ENCODE data around the gene COL1A1.

Gene COL1A1

GRCh38 chr17:50175035-50175807, 26.2 kb downstream of the COL1A1 start:
- no peak for TF ChIP-seq TCF4 (CRISPR knock-in tag; IDR thresholded peaks at IDR 0.05; ENCODE audit: borderline replicate concordance)
- TF ChIP-seq, protein P1, sequence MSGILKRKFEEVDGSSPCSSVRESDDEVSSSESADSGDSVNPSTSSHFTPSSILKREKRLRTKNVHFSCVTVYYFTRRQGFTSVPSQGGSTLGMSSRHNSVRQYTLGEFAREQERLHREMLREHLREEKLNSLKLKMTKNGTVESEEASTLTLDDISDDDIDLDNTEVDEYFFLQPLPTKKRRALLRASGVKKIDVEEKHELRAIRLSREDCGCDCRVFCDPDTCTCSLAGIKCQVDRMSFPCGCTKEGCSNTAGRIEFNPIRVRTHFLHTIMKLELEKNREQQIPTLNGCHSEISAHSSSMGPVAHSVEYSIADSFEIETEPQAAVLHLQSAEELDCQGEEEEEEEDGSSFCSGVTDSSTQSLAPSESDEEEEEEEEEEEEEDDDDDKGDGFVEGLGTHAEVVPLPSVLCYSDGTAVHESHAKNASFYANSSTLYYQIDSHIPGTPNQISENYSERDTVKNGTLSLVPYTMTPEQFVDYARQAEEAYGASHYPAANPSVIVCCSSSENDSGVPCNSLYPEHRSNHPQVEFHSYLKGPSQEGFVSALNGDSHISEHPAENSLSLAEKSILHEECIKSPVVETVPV (CRISPR knock-in tag; IDR thresholded peaks at IDR 0.05) = no peak
- TF ChIP-seq ZNF8 (CRISPR knock-in tag; IDR thresholded peaks at IDR 0.05) = no peak
- no peak for TF ChIP-seq BACH2 (CRISPR knock-in tag; IDR thresholded peaks at IDR 0.05; ENCODE audit: borderline replicate concordance)
- TF ChIP-seq PATZ1 (CRISPR knock-in tag; IDR thresholded peaks at IDR 0.05; ENCODE audit: borderline replicate concordance) = no peak
- no peak for TF ChIP-seq PPARA (CRISPR knock-in tag; IDR thresholded peaks at IDR 0.05; ENCODE audit: borderline replicate concordance)
- no peak for TF ChIP-seq ZC3H10 (CRISPR knock-in tag; IDR thresholded peaks at IDR 0.05)
- TF ChIP-seq TOX (CRISPR knock-in tag; IDR thresholded peaks at IDR 0.05; ENCODE audit: borderline replicate concordance) = no peak
- no peak for TF ChIP-seq CSDC2 (CRISPR knock-in tag; IDR thresholded peaks at IDR 0.05)
- no peak for TF ChIP-seq ARNTL (CRISPR knock-in tag; IDR thresholded peaks at IDR 0.05; ENCODE audit: borderline replicate concordance, low read depth)
- TF ChIP-seq SNAI2 (CRISPR knock-in tag; IDR thresholded peaks at IDR 0.05) = no peak
- TF ChIP-seq ZFP30 (CRISPR knock-in tag; IDR thresholded peaks at IDR 0.05) = no peak
- no peak for TF ChIP-seq RARB (CRISPR knock-in tag; IDR thresholded peaks at IDR 0.05)
- TF ChIP-seq POU6F1 (CRISPR knock-in tag; IDR thresholded peaks at IDR 0.05; ENCODE audit: borderline replicate concordance, low read depth) = no peak
- no peak for TF ChIP-seq ZFP3 (CRISPR knock-in tag; IDR thresholded peaks at IDR 0.05)
- no peak for TF ChIP-seq ZNF70 (CRISPR knock-in tag; IDR thresholded peaks at IDR 0.05)
- TF ChIP-seq ISL1 (CRISPR knock-in tag; IDR thresholded peaks at IDR 0.05) = no peak
- TF ChIP-seq, protein P2, sequence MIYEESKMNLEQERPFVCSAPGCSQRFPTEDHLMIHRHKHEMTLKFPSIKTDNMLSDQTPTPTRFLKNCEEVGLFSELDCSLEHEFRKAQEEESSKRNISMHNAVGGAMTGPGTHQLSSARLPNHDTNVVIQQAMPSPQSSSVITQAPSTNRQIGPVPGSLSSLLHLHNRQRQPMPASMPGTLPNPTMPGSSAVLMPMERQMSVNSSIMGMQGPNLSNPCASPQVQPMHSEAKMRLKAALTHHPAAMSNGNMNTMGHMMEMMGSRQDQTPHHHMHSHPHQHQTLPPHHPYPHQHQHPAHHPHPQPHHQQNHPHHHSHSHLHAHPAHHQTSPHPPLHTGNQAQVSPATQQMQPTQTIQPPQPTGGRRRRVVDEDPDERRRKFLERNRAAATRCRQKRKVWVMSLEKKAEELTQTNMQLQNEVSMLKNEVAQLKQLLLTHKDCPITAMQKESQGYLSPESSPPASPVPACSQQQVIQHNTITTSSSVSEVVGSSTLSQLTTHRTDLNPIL (CRISPR knock-in tag; IDR thresholded peaks at IDR 0.05; ENCODE audit: low read depth) = no peak

GRCh38 chr17:50174444-50174843, 27.0 kb downstream of the COL1A1 start:
- TF ChIP-seq PPARA (CRISPR knock-in tag; IDR thresholded peaks at IDR 0.05; ENCODE audit: borderline replicate concordance) (no peak), TOX (CRISPR knock-in tag; IDR thresholded peaks at IDR 0.05; ENCODE audit: borderline replicate concordance) (no peak), CSDC2 (CRISPR knock-in tag; IDR thresholded peaks at IDR 0.05) (no peak), TCF4 (CRISPR knock-in tag; IDR thresholded peaks at IDR 0.05; ENCODE audit: borderline replicate concordance) (no peak), ZFP3 (CRISPR knock-in tag; IDR thresholded peaks at IDR 0.05) (no peak), PATZ1 (CRISPR knock-in tag; IDR thresholded peaks at IDR 0.05; ENCODE audit: borderline replicate concordance) (no peak), OSR1 (CRISPR knock-in tag; IDR thresholded peaks at IDR 0.05) (no peak), ZC3H10 (CRISPR knock-in tag; IDR thresholded peaks at IDR 0.05) (no peak), RARB (CRISPR knock-in tag; IDR thresholded peaks at IDR 0.05) (no peak), BACH2 (CRISPR knock-in tag; IDR thresholded peaks at IDR 0.05; ENCODE audit: borderline replicate concordance) (no peak)
- TF ChIP-seq, protein P2 (CRISPR knock-in tag; IDR thresholded peaks at IDR 0.05; ENCODE audit: low read depth) = no peak
- no peak for ATAC-seq

More at GRCh38 chr17:50175035-50175807, 26.2 kb downstream of the COL1A1 start:
- no peak for ATAC-seq

All from SK-N-SH treated with all-trans-retinoic acid at 6 μM for 48 hours (cell line).